SKM-1 treated with dmso at 0.1 percent for 144 hours (cell line): ENCODE data around the gene FAM227B.

Source experiments
- DNase-seq: peaks from one replicate; lab custom pipeline; 2025; ENCODE audit not compliant: unreplicated experiment; lab: John Stamatoyannopoulos, UW

The FAM227B gene

DNA sequence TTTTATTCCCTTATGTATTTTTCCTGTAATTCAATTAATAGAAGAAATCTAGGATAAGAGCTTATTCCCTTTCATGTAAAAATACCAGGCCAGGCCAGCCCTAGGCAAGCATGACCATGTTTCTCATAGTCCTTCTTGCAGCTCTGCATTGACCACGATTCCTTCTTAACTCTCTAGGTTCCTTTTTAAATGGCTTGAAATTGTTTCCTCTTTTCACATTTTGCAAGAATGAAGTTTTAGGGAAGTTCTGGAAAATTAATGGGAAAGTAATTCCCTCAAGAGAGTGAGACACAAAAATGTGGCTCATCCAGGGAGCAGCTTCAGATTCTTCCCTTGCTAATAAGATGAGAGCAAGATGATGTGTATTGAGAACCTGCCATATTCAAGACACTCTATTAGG lies 314.1 kb downstream of the FAM227B start:
- DNase-seq: no peak

GRCh38 chr15:49303003-49303402 lies 317.6 kb downstream of the FAM227B start:
- DNase-seq: no peak

- DNase-seq: no peak
Observed at GRCh38 chr15:49301562-49301961, 319.1 kb downstream of the FAM227B start.

- no peak for DNase-seq
Observed at GRCh38 chr15:49300856-49301255, 319.8 kb downstream of the FAM227B start.

DNA sequence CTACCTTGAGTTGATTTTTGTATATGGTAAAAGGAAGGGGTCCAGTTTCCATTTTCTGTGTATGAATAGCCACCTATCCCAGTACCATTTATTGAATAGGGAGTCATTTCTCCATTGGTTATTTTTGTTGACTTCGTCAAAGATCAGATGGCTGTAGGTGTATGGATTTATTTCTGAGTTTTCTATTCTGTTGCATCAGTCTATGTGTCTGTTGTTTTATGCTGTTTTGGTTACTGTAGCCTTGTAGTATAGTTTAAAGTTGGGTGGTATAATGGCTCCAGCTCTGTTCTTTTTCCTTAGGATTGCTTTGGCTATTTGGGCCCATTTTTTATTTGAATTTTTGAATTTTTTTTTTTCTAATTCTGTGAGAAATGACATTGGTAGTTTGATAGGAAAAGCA lies 323.0 kb downstream of the FAM227B start:
- DNase-seq: no peak

DNA sequence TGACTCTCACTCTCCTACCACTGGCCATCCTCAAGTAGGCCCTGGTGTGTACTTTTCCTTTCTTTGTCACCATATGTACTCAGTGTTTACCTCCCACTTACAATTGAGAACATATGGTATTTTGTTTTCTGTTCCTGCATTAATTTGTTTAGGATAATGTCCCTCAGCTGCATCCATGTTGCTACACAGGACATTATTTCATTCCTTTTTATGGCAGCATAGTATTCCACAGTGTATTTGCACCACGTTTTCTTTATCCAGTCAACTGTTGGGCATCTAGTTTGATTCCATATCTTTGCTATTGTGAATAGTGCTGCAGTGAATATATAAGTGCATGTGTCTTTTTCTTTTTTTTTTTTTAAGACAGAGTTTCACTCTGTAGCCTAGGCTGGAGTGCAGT lies 324.4 kb downstream of the FAM227B start:
- no peak for DNase-seq

DNA sequence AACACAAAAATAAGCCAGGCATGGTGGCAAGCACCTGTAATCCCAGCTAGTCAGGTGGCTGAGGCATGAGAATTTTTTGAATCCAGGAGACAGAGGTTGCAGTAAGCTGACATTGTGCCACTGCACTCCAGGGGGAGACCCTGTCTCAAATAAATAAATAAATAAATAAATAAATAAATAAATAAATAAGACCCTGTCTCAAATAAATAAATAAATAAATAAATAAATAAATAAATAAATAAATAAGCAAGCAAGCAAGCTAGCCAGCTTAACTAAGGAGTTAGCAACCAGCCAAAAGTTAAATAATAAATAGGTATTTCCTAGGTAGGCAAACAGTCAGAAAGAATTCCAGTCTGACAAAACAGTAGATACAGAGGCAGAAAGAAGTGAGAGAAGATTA lies 326.7 kb downstream of the FAM227B start:
- no peak for DNase-seq

DNA sequence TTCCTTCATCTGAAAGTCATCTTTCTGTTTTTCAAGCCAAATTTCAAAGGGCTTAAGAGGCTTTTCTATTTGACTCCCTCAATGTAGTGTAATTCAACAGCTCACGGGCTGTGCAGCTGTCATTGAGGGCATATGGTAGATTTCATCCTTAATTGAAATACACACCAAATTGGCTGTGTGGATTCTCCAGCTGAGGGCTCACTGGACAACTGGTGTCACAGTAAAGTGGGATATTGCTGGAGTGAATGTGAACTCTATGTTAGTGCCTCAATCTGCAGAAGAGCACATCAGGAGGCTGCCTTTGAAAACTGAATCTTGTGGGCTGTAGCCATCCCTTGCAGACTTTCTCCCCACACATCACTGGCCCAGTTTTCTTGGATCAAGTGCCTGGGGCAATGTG lies 330.4 kb downstream of the FAM227B start:
- DNase-seq: no peak

DNA sequence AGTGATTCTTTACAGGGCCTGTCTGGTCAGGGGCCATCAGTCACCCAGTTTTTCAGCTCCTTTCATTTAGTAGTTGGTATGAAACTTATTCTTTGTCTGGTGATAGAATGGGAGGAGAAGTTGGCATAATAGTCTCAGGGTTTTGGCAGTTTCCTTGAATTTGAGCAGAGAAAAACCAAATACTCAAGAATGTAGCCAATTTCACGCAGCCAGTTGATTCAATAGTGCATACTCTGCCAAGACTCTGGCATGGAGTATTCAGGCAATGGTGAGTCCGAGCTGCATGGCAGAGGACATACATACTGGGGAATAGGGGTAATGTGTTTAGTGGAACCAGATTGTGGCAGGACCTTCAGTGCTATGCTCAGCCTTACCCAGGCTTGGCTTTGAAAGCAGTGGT lies 332.2 kb downstream of the FAM227B start:
- no peak for DNase-seq

- DNase-seq: no peak
Observed at GRCh38 chr15:49287481-49287880, 333.1 kb downstream of the FAM227B start.

- DNase-seq: no peak
Observed at GRCh38 chr15:49286649-49287404, 333.8 kb downstream of the FAM227B start.

- DNase-seq: no peak
Observed at GRCh38 chr15:49282366-49282765, 338.3 kb downstream of the FAM227B start.

GRCh38 chr15:49279521-49280456 lies 340.8 kb downstream of the FAM227B start:
- no peak for DNase-seq

- DNase-seq: no peak
Observed at GRCh38 chr15:49278751-49279150, 341.9 kb downstream of the FAM227B start.
